H7 (cell line): ENCODE results near the gene CD79A. TPM values are rescaled to one million over a fixed set of nuclear protein-coding genes. Genes with fewer than 3 reads are reported as not detected.

ENCODE experiments used
- DNase-seq: peaks from one replicate; pipeline ENCODE4 v3.0.0; 2012
- H3K27me3 ChIP-seq: 2 replicates; pipeline ENCODE4 v1.6.0; 2011; ENCODE audit warnings: mild to moderate bottlenecking, low read length; ENCODE audit not compliant: control insufficient read depth, insufficient read depth
- H3K36me3 ChIP-seq: replicated peaks from 2 replicates; pipeline ENCODE4 v1.5.1; 2011; ENCODE audit warnings: low read length; ENCODE audit not compliant: control insufficient read depth, insufficient read depth
- H3K4me3 ChIP-seq: 2 replicates; pipeline ENCODE4 v1.5.1; 2011; ENCODE audit warnings: low read depth, mild to moderate bottlenecking, control low read depth, low read length, moderate library complexity; ENCODE audit not compliant: insufficient read depth
- total RNA-seq: library from RNA; depleted of rRNA; stranded (reverse); fragments of >200 nt; shearing (Covaris generic); gene quantifications from 2 replicates; pipeline ENCODE4 v1.2.3, GENCODE V29; 2014; rRNA removed

The CD79A gene
- 0.55 TPM in 1 of 2 replicates, not detected in the other for total RNA-seq

GRCh38 chr19:41876847-41877832 lies at the start of gene CD79A:
Gene CD79A, plus strand, starts transcription at chr19:41877279. Its CDS starts 26 bp downstream, at chr19:41877305.
- Histone ChIP-seq H3K27me3 (no peaks in the 10 kb centered on the region), H3K36me3 (peaks cover 1% of the 10 kb centered on the region), H3K4me3 (no peak within 1 kb of the TSS)
- DNase-seq = no peak

GRCh38 chr19:41837981-41838708 lies 38.9 kb upstream of the CD79A start:
- Histone ChIP-seq H3K36me3 (no peaks in the 10 kb centered on the region), H3K4me3 (no peak overlapping the region), H3K27me3 (no peaks in the 10 kb centered on the region)
- DNase-seq = peak; percentile 3

- no peaks in the 10 kb centered on the region for H3K36me3 ChIP-seq
- no peak for DNase-seq
- H3K4me3 ChIP-seq = no peak overlapping the region
- H3K27me3 ChIP-seq = no peaks in the 10 kb centered on the region
Measured at GRCh38 chr19:41839211-41839610, 37.9 kb upstream of the CD79A start.

GRCh38 chr19:41843371-41843770 lies 33.7 kb upstream of the CD79A start:
- Histone ChIP-seq H3K36me3 (no peaks in the 10 kb centered on the region), H3K27me3 (no peaks in the 10 kb centered on the region), H3K4me3 (no peak overlapping the region)
- peak; percentile 10 for DNase-seq

- no peak within 1 kb of the TSS for H3K4me3 ChIP-seq
- H3K27me3 ChIP-seq = no peaks in the 10 kb centered on the region
- peak; percentile 79 for DNase-seq
- no peaks in the 10 kb centered on the region for H3K36me3 ChIP-seq
Measured at GRCh38 chr19:41844601-41845000, 32.5 kb upstream of the CD79A start, which contains the start of gene LYPD4. Gene LYPD4, minus strand, starts transcription at chr19:41844683. Its CDS starts 5,398 bp downstream, at chr19:41839285.

- H3K36me3 ChIP-seq = no peaks in the 10 kb centered on the region
- no peak within 1 kb of the TSS for H3K4me3 ChIP-seq
- no peaks in the 10 kb centered on the region for H3K27me3 ChIP-seq
- DNase-seq = no peak
Measured at GRCh38 chr19:41845001-41845050, 32.3 kb upstream of the CD79A start, which contains the start of gene DMRTC2. Gene DMRTC2, plus strand, starts transcription at chr19:41845042. Its CDS starts 2,387 bp downstream, at chr19:41847429.

- no peak for DNase-seq
- Histone ChIP-seq H3K4me3 (no peak overlapping the region), H3K36me3 (no peaks in the 10 kb centered on the region), H3K27me3 (no peaks in the 10 kb centered on the region)
Measured at GRCh38 chr19:41845051-41845590, 32.0 kb upstream of the CD79A start.

- H3K27me3 ChIP-seq = no peaks in the 10 kb centered on the region; the same call in 1 of the 2 replicates
- no peak overlapping the region for H3K4me3 ChIP-seq
- H3K36me3 ChIP-seq = no peaks in the 10 kb centered on the region
- DNase-seq = peak; percentile 48
Measured at GRCh38 chr19:41847351-41848105, 29.6 kb upstream of the CD79A start.

- peak; percentile 36 for DNase-seq
- no peaks in the 10 kb centered on the region for H3K36me3 ChIP-seq
- no peak overlapping the region for H3K4me3 ChIP-seq
- H3K27me3 ChIP-seq = no peaks in the 10 kb centered on the region; the same call in 1 of the 2 replicates
Measured at GRCh38 chr19:41848666-41849065, 28.4 kb upstream of the CD79A start.

- Histone ChIP-seq H3K4me3 (no peak overlapping the region), H3K36me3 (no peaks in the 10 kb centered on the region), H3K27me3 (no peaks in the 10 kb centered on the region; the same call in 1 of the 2 replicates)
- DNase-seq = peak; percentile 12
Measured at GRCh38 chr19:41849067-41849466, 28.0 kb upstream of the CD79A start.

GRCh38 chr19:41850381-41850780 lies 26.7 kb upstream of the CD79A start:
- no peaks in the 10 kb centered on the region for H3K36me3 ChIP-seq
- H3K27me3 ChIP-seq = no peaks in the 10 kb centered on the region; the same call in 1 of the 2 replicates
- peak; percentile 16 for DNase-seq
- H3K4me3 ChIP-seq = no peak overlapping the region

GRCh38 chr19:41851456-41851855 lies 25.6 kb upstream of the CD79A start:
- Histone ChIP-seq H3K27me3 (no peaks in the 10 kb centered on the region; the same call in 1 of the 2 replicates), H3K4me3 (no peak overlapping the region), H3K36me3 (no peaks in the 10 kb centered on the region)
- DNase-seq = peak; percentile 61

GRCh38 chr19:41853344-41853743 lies 23.7 kb upstream of the CD79A start:
- H3K27me3 ChIP-seq = no peaks in the 10 kb centered on the region; the same call in 1 of the 2 replicates
- no peaks in the 10 kb centered on the region for H3K36me3 ChIP-seq
- peak; percentile 11 for DNase-seq
- no peak overlapping the region for H3K4me3 ChIP-seq

- peak; percentile 7 for DNase-seq
- H3K27me3 ChIP-seq = no peaks in the 10 kb centered on the region; the same call in 1 of the 2 replicates
- H3K4me3 ChIP-seq = no peak overlapping the region
- no peaks in the 10 kb centered on the region for H3K36me3 ChIP-seq
Measured at GRCh38 chr19:41853768-41854167, 23.3 kb upstream of the CD79A start.
